PC-9 (cell line): ENCODE measurements around the gene CCDC141. TPM values are rescaled to one million over a fixed set of nuclear protein-coding genes. Genes with fewer than 3 reads are reported as not detected.

Experiments used
- BruUV-seq: library from RNA; stranded (reverse); fragments of 400-500 nt; replicated peaks from 2 replicates; lab custom pipeline; 2021; lab: Mats Ljungman, UMichigan
- CTCF ChIA-PET: fragments of 300-600 bp; sonication (Branson Sonifier 250); formaldehyde crosslinking; loops from one replicate; lab custom pipeline; 2022; ENCODE audit warnings: antibody characterized with exemption; lab: Charles Lee
- POLR2A ChIA-PET: fragments of 300-600 bp; sonication (Branson Sonifier 250); formaldehyde crosslinking; loops from one replicate; lab custom pipeline; 2022; ENCODE audit warnings: antibody characterized with exemption; ENCODE audit not compliant: unreplicated experiment; lab: Charles Lee
- DNase-seq, 2 experiments: peaks; one replicate each; pipeline versions ENCODE4 v3.0.0 to v3.0.0-alpha.2; 2015 to 2022; ENCODE audit warnings: mixed read lengths in 1 of 2
- H2AFZ ChIP-seq: fragments of 200-600 bp; sonication (generic); 2 replicates; pipeline ENCODE4 v1.8.1; 2017; ENCODE audit warnings: antibody characterized with exemption
- H3F3A ChIP-seq: fragments of 200-600 bp; sonication (generic); 2 replicates; pipeline ENCODE4 v1.8.1; 2017; ENCODE audit warnings: antibody characterized with exemption, mild to moderate bottlenecking, low read depth; ENCODE audit not compliant: insufficient read depth
- H3K27ac ChIP-seq: fragments of 200-600 bp; sonication (generic); 2 replicates; pipeline ENCODE4 v1.6.1; 2016; ENCODE audit warnings: mixed run types
- H3K27me3 ChIP-seq: fragments of 200-600 bp; sonication (generic); 2 replicates; pipeline ENCODE4 v1.6.1; 2016; ENCODE audit warnings: low read depth, mixed run types; ENCODE audit not compliant: insufficient read depth
- H3K36me3 ChIP-seq: fragments of 200-600 bp; sonication (generic); 2 replicates; pipeline ENCODE4 v1.6.1; 2016; ENCODE audit warnings: low read depth, mixed run types
- H3K4me1 ChIP-seq: fragments of 200-600 bp; sonication (generic); replicated peaks from 2 replicates; pipeline ENCODE4 v1.6.1; 2016; ENCODE audit warnings: mixed run types; ENCODE audit not compliant: insufficient read depth
- H3K4me2 ChIP-seq: fragments of 200-600 bp; sonication (generic); 2 replicates; pipeline ENCODE4 v1.6.1; 2017; ENCODE audit warnings: mixed run types
- H3K4me3 ChIP-seq: fragments of 200-600 bp; sonication (generic); 2 replicates; pipeline ENCODE4 v1.6.1; 2016; ENCODE audit warnings: mixed run types
- H3K79me2 ChIP-seq: fragments of 200-600 bp; sonication (generic); 2 replicates; pipeline ENCODE4 v1.6.1; 2017; ENCODE audit warnings: low read depth, mixed run types
- H3K9me2 ChIP-seq: fragments of 200-600 bp; sonication (generic); 2 replicates; pipeline ENCODE4 v1.8.1; 2017; ENCODE audit warnings: mild to moderate bottlenecking; ENCODE audit not compliant: insufficient read depth
- H3K9me3 ChIP-seq: fragments of 200-600 bp; sonication (generic); 2 replicates; pipeline ENCODE4 v1.8.1; 2016; ENCODE audit warnings: low read depth; ENCODE audit not compliant: insufficient read depth
- H4K20me1 ChIP-seq: fragments of 200-600 bp; sonication (generic); 2 replicates; pipeline ENCODE4 v1.8.1; 2017; ENCODE audit not compliant: insufficient read depth
- CTCF ChIP-seq: fragments of 200-600 bp; sonication (generic); conservative IDR thresholded peaks from 2 replicates; pipeline ENCODE4 v1.6.1; 2017; ENCODE audit warnings: mixed run types, antibody characterized with exemption, mild to moderate bottlenecking, moderate library complexity
- EZH2 ChIP-seq: fragments of 200-600 bp; sonication (generic); IDR thresholded peaks from 2 replicates; pipeline ENCODE4 v1.8.0; 2017; ENCODE audit warnings: antibody characterized with exemption, low read depth
- intact Hi-C: fragments of 100-400 bp; cut with micrococcal nuclease; formaldehyde crosslinking; loops from one replicate; pipeline ENCODE4 v1.10.0; 2022; ENCODE audit not compliant: unreplicated experiment
- total RNA-seq: library from RNA; stranded (reverse); gene quantifications from 2 replicates; pipeline ENCODE4 v1.2.3, GENCODE V29; 2021

Gene CCDC141
- total RNA-seq, 1 experiment from 2014 or later: not detected

GRCh38 chr2:179036353-179036905 is 13.5 kb downstream of the CCDC141 start:
- H3K4me3 ChIP-seq: no peak overlapping the region
- no peaks in the 10 kb centered on the region for H3K27me3 ChIP-seq
- BruUV-seq: no TSS peak
- no peaks in the 10 kb centered on the region for H3K9me2 ChIP-seq
- H3K79me2 ChIP-seq: no peaks in the 10 kb centered on the region
- H2AFZ ChIP-seq: 0 out of 2 replicates have a peak overlapping the region, but pooled peaks have one; percentile 3
- H3K9me3 ChIP-seq: no peaks in the 10 kb centered on the region
- H3K36me3 ChIP-seq: no peaks in the 10 kb centered on the region
- DNase-seq: no peak
- TF ChIP-seq CTCF (no peak), EZH2 (no peak)
- H3K4me1 ChIP-seq: no peaks in the 10 kb centered on the region
- no peak overlapping the region for H3K27ac ChIP-seq
- ChIA-PET POLR2A (no interaction called here), CTCF (no interaction called here)
- intact Hi-C loops: no loop called here
- no peak overlapping the region for H3K4me2 ChIP-seq
- H3F3A ChIP-seq: no peaks in the 10 kb centered on the region
- H4K20me1 ChIP-seq: no peaks in the 10 kb centered on the region

DNA sequence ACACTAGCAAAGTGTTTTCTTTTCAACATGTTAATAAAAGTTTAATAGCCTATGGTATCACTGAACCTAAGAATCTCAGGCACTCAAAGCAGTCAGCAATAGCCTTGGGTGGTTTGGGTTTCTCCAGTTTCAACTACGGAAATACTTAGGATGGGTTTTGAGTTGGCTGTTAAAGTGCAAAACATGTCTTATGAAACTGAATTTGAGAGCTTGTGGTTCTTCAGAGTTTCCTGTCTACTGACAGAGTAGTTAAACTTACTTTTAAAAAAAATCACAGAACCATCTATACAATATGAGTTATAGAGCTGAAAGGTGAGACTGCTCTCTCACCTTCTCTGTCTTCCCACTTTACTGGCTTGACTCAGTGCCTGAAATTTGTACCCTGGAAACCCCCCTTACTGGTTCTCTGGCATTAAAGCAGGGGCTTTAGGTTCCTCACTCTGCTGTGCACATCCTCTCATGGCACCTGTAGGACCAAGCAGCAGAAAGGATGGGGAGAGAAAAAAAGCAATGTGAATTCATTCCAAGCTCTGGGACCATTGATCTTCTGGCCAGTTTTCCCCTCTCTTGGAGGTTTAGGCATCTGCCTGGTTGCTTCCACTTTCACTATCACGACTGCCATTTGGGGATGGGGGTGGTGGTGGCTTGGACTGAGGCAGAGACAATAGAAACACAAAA is 18.1 kb downstream of the CCDC141 start:
- H3K36me3 ChIP-seq: no peaks in the 10 kb centered on the region
- no peak overlapping the region for H3K27ac ChIP-seq
- no peaks in the 10 kb centered on the region for H3F3A ChIP-seq
- no TSS peak for BruUV-seq
- H3K4me1 ChIP-seq: no peaks in the 10 kb centered on the region
- no peaks in the 10 kb centered on the region for H3K9me2 ChIP-seq
- no peak overlapping the region for H3K4me3 ChIP-seq
- no peak for DNase-seq
- no peaks in the 10 kb centered on the region for H4K20me1 ChIP-seq
- no peak for TF ChIP-seq EZH2
- no peak for TF ChIP-seq CTCF
- no peaks in the 10 kb centered on the region for H3K9me3 ChIP-seq
- peak overlapping the region; percentile 20; the same call in 1 of the 2 replicates for H3K4me2 ChIP-seq
- ChIA-PET POLR2A (interaction anchor here (0.6 kb wide), 2 partner anchors 12 to 99 kb away, joined by 3 to 4 read pairs; no protein-coding TSS in a partner anchor), CTCF (no interaction called here)
- H3K27me3 ChIP-seq: no peaks in the 10 kb centered on the region
- intact Hi-C loops: no loop called here
- no peaks in the 10 kb centered on the region for H3K79me2 ChIP-seq
- H2AFZ ChIP-seq: peak overlapping the region; percentile 1; the same call in 1 of the 2 replicates

DNA sequence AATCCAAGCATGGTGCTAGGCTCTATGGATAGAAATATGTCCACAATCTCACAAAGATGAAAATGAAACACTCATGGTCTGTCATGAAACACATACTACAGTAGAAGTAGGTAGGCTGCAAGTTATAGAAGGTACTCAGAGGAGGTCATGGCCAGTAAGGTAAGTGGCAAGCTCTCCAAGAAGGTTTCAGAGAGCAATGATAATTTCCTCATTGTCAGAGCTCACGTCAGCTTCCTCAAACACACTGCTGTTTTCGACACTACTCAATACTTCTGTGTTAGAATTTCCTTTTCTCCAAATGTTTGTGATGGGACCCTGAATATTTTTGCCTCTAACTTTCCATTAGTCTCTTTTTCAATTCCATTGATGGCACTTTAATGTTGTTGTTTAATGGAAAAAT is 25.5 kb downstream of the CCDC141 start:
- no peaks in the 10 kb centered on the region for H3K27me3 ChIP-seq
- BruUV-seq: no TSS peak

More for the DNA sequence above, 25.5 kb downstream of the CCDC141 start:
- no peaks in the 10 kb centered on the region for H3K36me3 ChIP-seq
- CTCF ChIA-PET: no interaction called here
- H3K4me2 ChIP-seq: no peak overlapping the region
- DNase-seq: no peak
- no peak overlapping the region for H2AFZ ChIP-seq
- no peak overlapping the region for H3K27ac ChIP-seq
- H3K4me3 ChIP-seq: no peak overlapping the region
- H3F3A ChIP-seq: no peaks in the 10 kb centered on the region
- POLR2A ChIA-PET: interaction anchor here (0.6 kb wide), 1 partner anchor 71 kb away, joined by 5 read pairs; no protein-coding TSS in a partner anchor
- intact Hi-C loops: no loop called here
- H3K9me2 ChIP-seq: 0 out of 2 replicates have a peak, but pooled peaks cover 2% of the 10 kb centered on the region
- H3K79me2 ChIP-seq: no peaks in the 10 kb centered on the region
- TF ChIP-seq EZH2 (no peak), CTCF (no peak)
- H3K4me1 ChIP-seq: no peaks in the 10 kb centered on the region
- no peaks in the 10 kb centered on the region for H3K9me3 ChIP-seq
- no peaks in the 10 kb centered on the region for H4K20me1 ChIP-seq
